NCI-H2196 (cell line): ENCODE results near the gene ZBED4.

Source experiments
- DNase-seq: peaks from one replicate; lab custom pipeline; 2025; ENCODE audit not compliant: unreplicated experiment; lab: John Stamatoyannopoulos, UW

ZBED4 gene

DNA sequence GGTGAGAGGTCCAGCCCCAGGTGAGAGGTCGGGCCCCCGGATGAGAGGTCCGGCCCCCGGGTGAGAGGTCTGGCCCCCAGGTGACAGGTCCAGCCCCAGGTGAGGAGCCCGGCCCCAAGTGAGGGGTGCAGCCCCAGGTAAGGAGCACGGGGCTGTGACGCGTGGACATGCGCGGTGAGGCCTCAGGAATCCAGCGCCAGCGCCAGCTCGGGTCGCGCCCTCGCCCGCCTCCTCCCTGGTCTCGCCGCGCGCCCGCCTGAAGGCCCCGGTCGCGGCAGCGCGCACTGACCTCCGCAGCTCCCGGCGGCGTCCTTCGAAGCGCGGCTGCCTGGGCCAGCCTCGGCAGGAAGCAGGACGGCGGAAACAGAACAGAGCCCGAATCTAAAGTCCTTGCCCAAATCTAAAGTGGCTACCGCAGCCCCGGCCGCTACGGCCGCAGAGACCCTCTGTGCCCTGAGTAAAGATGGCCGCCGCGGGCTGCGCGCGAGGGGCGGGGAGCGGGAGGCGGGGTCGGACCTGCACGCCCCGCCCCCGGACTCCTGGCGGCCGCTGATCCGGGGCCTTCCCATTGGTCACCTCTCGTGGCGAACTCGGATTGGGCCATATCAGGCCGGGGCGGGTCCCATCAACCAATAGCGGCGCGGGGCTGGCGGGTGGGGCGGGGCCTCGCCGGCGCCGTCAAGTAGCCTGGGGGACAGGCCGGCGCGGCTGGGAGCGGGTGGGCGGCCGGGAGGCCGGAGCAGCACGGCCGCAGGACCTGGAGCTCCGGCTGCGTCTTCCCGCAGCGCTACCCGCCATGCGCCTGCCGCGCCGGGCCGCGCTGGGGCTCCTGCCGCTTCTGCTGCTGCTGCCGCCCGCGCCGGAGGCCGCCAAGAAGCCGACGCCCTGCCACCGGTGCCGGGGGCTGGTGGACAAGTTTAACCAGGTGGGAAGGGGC is 64.6 kb downstream of the ZBED4 start, which contains the start of the genes ALG12 and CRELD2:
TSS of gene ALG12 (minus strand) at position 465 of the 937 bp plus-strand sequence. CDS start 4,673 bp downstream, outside the sequence.
TSS of gene CRELD2 (plus strand) at position 661 of the 937 bp plus-strand sequence. CDS start at position 797, 136 bp downstream.
- DNase-seq = peak; percentile 81

DNA sequence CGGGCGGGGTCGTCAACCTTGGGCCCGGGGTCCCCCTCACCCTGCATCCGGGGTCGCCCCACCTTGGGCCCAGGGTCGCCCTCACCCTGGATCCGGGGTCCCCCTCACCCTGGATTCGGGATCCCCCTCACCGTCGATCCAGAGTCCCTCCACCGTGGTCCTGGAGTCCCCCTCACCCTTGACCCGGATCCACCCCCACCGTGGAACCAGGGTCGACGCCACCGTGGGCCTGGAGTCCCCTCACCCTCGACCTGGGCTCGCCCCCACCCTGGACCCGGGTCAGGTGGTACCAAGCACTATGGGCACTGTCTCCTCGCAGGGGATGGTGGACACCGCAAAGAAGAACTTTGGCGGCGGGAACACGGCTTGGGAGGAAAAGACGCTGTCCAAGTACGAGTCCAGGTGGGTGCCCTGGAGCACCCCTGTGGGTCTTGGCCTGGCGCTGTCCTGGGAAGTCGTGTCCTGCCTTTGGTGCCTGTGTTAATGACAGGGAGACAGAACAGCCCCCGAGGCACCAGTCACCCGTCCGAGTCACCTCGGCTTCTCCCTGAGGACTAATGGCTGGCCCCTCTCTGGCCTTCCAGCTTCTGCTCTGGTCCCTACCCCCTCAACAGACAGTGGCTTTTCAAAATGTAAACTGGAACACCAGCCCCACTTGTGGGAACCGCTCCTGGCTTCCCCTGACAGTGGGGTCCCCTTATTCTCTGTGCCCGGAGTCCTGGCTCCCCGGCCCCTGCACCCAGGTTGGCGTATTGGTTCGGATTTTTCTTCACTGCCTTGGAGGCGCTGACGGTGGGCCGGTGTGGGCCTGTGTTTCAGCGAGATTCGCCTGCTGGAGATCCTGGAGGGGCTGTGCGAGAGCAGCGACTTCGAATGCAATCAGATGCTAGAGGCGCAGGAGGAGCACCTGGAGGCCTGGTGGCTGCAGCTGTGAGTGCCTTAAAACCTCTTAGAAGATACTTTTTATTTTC is 65.6 kb downstream of the ZBED4 start:
- no peak for DNase-seq

DNA sequence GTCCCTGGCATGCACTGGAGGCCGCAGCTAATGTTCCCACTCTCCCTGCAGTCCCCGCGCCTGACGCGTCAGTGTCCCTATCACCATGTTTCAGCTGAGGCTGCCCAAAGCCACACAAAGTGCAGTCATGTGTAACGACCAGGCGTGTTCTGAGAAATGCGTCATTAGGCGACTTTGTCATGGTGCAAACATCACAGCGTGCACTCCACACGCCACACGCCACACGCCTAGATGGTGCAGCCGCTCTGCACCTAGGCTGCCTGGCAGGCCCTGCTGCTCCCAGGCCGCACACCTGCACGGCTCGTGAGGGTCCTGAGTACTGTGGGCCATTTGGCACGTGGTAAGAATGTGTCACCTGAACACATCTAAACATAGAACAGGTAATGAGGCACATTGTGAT is 67.2 kb downstream of the ZBED4 start:
- DNase-seq = no peak

DNA sequence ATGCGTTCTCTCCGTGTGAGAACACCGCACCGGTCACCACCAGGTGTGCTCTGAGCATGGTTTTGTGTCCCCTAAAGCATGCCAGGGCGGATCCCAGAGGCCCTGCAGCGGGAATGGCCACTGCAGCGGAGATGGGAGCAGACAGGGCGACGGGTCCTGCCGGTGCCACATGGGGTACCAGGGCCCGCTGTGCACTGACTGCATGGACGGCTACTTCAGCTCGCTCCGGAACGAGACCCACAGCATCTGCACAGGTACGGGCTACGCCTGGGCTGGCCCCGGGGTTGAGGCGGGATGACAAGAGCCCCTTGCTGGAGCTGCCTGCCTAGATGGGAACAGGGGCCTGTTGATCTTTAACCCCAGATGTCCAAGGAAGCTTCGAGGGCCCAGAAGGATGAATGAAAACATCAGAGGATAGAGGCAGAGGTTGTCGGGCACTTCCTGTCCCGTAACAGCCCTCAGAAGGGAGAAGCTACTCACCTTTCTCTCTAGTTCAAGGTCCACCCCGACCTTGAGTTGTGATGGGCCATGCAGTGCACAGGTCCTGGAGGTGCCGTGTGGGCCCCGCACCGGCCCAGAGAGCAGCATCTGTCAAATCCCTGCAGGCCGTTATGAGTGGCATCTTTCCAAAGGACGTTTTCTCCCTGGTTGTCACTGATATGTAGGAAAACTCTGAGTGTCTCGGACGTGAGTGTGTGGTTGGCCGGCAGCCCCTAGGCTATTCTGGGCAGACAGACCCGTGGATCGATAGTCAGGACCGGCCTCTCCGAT is 68.0 kb downstream of the ZBED4 start:
- DNase-seq = no peak

DNA sequence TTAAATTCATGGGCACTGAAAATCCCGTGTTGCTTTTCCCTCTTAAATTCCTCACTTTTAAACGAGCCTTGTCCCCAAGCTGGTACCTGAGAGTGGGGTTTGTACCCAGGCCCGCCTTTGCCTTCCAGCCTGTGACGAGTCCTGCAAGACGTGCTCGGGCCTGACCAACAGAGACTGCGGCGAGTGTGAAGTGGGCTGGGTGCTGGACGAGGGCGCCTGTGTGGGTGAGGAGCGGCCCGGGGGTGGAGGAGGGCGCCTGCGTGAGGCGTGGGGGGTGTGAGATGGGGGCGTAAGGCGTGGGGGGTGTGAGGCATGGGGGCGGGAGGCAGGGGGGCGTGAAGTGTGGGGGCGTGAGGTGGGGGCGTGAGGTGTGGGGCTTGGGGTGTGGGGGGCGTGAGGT is 68.8 kb downstream of the ZBED4 start:
- DNase-seq = no peak

DNA sequence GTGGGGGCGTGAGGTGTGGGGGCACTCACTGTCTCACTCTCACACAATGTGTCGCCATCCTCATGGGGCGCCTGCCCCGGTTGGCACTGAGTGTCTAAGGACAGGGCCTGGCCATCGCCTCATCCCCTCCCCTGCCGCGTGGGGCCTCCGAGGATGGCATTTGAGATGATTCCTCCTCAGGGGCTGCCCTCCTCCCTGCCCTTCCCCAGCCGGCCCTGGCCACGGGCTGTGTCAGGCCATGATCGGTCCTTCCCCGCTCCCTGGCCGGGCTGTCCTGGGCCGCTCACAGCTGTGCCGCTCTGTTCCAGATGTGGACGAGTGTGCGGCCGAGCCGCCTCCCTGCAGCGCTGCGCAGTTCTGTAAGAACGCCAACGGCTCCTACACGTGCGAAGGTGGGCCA is 69.3 kb downstream of the ZBED4 start:
- DNase-seq = no peak

DNA sequence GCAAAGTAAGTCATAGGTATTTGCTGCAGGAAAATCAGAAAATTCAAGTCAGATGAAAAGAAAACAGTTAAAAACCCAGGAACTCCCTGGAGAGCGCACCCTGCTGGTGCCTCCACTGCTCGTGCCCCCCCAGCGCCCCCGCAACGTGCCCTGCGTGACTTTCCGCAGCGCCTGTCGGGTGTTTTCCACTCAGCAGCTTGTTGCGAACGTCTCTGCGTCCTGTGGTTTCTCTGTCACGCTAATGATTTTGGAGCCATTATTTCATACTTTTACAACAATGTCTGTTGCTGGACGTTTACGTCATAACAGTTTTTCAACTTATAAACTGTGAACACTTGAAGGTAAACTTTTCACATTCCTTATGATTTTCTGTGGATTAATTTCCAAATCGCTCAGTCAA is 69.8 kb downstream of the ZBED4 start:
- no peak for DNase-seq

DNA sequence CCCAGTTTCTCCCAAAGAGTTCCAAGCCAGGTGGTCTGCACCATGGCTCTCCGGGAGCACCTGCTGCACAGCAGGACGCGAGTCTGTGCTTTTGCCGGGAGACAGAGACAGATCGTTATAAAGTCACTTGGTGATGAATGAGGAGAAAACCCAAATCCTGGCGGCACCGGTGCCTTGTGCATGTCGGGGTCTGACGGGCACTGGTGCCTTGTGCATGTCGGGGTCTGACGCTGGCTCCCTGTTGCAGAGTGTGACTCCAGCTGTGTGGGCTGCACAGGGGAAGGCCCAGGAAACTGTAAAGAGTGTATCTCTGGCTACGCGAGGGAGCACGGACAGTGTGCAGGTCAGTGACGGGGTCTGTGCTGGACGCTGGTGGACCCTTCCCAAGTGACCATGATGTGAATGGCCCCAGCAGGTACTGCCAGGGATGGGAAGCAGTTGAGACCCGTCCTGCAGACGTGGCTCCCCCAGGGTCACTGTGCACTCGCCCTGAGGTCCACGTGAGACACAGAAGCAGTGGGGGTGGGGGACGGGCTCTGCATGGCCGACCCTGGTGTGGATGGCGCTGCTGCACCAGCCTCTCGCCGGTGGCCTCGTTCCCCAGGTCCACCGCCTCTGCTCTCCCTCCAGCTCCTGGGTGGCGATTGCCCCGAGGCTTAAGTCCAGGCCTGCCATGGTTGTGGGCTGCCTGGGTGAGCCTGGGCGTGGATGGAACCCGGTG is 70.6 kb downstream of the ZBED4 start:
- no peak for DNase-seq

DNA sequence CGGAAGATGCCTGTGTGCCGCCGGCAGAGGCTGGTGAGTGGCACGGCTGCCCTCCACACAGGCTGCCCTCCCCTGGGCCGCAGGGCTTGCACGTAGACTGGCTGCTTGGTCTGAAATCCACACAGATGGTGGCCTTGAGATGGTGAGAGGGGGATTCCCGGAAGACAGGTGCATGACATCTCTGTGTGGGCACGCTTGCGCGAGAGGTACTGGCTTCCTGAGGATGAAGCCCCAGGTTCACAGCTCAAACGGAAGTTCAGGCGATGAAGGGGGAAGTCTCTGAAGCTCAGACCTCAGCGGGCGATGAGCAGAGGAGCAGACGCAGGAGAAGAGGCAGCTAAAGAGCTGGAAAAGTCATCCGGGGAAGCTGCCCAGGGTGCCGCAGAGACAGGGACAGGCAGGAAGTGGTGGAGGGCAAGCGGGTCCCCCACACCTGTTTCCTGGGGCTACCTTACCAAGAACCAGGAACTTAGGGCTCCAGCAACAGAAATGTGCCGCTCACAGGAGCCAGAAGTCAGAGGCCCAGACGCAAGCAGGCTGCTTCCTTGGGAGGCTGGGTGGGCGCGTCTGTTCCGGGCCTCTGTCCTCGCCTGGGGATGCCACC is 72.0 kb downstream of the ZBED4 start:
- no peak for DNase-seq

DNA sequence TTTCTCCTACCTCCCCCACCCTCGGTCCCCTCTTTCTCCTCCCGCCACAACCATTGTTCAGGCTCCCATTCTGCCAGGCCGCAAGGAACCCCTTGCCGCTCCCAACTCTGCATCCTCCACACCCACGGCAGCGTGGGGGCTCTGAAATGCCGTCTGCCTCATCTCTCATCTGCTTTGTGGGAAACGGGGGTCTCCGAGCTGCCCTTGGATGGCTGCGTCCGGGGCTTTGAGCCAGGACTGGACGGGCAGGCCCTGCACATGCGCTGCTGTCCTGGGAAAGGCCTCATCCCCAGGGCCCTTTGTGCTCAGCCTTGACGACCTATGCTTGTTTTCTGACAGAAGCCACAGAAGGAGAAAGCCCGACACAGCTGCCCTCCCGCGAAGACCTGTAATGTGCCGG is 73.3 kb downstream of the ZBED4 start:
- DNase-seq = no peak

DNA sequence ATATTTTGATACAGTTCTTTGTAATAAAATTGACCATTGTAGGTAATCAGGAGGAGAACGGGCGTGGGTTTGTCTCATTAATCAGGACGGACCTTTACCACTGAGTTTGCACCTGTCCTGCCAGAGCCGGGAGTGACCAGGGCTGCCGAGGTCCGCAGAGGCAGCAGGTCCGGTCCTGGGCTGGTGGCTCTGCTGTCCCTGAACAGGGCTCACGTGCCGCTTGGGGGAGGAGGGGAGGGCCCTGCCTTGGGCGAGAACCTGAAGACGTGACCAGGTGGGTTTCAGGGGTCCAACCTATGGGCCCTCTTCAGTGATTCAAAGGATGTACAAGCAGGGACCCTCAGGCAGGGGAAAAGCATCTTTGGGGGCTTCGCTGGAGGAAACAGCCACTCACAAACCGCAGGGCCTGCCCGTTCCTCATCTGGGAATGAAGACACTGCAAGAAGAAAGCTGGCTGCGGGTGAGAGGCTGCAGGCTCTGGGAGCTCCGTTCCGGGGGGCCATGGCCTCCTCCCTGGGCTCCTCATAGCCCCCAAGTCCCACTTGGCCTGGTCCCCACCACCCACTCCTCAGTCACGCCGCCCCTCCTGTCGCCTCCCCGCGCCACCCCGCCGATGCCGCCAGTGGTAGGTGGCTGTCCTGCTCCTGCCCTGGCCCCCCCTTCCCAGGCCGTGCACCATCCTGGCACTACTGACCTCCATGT is 74.0 kb downstream of the ZBED4 start:
- no peak for DNase-seq

DNA sequence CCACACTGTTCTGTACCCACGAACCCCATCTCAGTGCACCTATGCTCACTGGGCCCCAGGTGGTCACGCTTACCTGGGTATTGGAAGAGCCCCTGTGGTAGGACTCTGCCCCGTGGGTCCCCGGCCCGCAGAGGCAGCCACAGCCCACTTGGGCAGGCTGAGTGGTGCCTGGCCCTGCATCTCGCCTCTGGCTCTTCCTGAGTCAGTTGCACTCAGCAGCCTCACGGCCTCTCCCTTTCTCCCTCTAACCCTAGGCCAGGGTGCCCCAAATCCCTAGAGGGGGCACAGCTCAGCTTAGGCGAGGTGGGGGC is 74.5 kb downstream of the ZBED4 start:
- DNase-seq = no peak

DNA sequence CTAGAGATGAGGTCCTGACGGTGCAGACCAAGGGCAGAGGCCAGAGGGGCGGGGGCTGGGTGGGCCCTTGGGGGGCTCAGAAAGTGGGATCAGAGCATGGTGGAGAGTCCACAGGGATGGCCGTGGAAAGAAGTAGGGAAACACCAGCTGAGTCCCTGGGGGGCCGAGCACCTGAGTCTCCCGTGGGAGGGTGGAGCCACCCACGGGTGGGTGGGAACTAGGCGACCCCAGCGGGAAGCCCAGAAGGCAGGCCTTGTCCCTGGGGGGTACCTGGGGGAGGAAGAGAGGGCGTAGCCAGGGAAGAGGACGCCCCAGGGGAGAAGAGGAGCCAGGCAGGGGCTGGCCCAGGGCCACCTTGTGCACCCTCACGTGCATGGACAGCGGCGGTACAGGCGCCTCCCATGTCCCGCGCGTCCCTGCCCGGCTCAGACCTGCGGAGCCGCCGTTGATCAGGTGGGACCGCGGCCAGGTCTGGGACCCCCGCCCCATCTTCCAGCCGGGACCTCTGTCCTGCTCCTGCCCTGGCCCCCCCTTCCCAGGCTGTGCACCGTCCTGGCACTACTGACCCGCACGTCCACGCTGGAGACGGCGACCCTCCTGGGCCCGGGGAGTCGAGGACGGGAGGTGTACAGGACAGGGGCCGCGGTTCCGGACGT is 75.0 kb downstream of the ZBED4 start:
- no peak for DNase-seq

DNA sequence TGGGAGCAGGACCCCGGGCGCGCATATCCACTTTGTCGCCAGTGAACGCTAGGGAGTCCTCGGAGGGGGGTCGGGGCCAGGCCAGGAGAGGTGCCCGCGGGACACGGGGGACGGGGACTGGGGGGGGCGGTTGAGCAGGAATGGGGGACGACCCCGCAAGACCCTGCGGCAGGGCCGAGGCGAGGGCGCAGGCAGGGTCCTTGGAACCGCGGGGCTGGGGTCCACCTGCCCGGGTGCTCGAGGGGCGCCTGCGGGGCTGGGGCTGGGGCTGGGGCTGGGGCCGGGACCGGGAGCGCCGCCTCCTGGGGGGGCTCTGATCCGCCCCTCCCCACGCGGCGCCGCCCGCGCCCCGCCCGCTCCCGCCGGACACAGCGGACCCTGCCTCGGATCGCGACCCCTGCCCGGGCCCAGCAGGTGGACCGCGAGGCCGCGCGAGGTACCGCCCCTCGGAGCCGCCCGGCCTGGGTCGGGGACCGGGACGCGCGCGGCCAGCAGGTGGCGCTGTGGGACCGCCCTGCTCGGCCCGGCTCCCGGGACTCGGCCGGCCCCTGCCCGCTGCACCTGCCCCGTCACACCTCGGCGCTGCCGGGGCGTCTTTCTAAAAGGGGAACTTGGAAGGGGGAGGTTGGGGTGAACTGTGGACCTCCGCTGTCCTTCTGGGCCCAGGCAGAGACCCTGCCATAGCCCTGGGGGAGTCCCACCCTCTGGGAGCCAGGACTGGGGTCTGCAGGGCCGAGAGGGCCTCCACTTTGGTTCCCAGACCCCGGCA is 75.8 kb downstream of the ZBED4 start:
- DNase-seq = peak; percentile 48

DNA sequence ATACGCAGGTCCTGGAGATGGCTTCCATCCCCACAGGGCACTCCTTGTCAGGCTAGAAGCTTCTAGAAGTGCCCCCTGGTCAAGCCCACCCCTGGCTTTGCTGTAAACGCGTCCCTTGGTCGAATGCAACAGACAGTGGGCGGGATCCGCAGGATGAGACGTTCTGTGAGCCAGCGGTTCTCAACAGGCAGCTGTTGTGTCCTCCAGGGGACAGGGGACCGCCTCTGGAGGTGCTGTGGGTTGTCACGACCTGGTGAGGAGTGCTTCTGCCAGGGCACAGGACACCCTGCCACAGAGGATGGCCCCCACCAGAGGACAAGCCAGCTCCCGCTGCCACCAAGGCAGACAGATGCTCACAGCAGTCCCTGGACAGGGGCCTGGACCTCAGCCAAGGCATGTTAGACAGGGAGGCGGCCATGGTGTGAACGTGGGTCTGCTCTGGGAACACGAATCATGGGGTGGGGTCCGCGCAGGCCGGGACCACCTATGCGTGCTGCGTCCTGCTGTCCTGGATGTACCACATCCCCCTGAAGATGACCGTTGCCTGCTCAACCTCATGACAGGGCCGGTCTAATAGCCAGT is 76.4 kb downstream of the ZBED4 start:
- no peak for DNase-seq

DNA sequence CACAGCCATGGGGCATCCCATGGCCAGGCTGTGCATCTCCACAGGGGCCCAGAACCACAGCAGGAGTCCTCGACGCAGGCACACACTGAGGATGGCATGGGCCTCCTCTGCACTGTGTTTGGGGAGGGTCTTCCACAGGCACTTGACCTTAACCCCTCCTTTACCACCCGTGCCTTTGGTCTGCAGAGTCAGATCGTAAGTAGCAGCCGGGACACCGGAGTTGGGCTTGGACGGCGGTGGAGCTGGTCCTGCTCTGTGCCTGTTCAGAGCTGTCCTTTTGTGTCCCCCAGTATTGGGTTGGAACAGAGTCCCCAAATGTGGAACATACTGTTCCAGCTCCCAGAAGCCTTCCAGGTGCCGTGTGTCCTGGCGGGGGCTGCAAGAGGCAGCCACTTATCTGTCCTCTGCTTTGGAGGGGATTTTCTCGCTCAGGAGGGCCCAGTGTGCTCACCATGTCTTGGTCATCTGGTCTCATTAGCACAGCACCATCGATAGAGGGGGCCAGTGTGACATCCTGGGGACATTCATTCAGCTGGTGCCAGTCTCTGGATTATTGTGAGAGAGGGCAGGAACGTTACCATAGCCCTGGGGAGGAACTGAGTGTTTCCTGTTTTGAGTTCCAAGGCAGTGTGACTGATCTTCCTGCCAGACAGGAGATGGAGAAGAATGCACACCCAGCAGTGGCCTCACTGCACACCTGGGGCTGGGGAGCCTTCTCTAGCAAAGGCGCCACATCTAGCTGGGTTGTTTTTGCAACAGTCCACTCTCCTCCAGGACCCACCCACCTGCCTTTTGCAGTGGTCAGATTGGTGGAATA is 77.2 kb downstream of the ZBED4 start:
- peak; percentile 26 for DNase-seq
